GM19035 (cell line): ENCODE data around the gene PLA2G4E.

ENCODE experiments used
- ATAC-seq: cut with Tn5 transposase; IDR thresholded peaks from one replicate; pipeline ENCODE4 v1.9.1; 2021; ENCODE audit not compliant: unreplicated experiment

PLA2G4E gene

DNA sequence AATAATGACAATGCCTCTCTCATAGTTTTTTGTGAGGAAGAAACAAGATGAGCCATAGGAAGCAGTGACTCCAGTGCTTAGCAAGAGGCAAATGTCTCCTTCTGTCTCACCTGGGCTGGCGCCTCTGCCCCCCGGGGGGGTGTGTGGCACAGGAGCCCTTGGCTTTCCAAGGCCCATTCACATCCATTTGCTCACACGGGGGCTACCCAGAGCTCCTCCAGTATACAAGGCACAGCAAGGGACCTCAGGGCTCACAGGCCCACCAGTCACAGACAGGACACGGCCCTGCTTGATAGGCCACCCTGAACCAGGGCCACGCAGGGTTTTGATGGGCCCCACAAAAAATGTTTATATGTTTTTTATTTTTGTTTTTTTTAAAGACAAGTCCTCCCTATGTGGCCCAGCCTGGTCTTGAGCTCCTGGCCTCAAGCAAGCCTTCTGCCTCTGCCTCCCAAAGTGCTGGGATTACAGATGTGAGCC is 26.6 kb downstream of the PLA2G4E start:
- no peak for ATAC-seq

DNA sequence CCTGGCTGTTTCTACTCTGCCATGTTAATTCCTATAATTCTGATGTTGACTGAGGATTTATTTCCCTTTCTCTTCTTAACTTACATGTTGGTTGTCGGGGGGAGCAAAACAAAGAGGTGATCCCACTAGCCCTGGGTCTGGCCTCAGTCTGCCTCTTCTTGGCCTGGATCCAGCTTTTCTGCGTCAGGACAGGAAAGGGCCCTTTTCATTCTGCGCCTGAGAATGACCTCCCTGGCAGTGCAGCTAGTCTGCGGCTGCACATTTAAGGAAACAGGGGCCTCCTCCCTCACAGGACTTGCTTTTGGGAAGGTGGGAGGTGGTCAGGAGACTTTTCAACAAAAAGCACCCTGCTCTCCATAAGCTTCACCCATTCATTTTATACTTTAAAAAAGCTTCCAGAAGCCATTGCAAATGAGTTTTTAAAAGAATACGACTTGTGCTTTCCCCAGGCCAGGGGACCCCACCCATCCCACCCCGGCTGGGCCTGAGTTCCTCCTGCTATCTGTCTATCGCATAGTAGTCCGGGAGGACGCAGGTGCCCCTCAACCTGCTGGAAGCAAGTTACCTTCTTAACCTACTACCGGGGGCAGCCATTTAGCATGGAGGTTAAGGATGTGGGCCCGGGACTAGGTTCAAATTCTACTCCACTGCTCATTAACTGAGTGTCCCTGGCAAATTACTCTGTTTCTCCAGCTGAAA is 27.2 kb downstream of the PLA2G4E start:
- ATAC-seq = no peak

DNA sequence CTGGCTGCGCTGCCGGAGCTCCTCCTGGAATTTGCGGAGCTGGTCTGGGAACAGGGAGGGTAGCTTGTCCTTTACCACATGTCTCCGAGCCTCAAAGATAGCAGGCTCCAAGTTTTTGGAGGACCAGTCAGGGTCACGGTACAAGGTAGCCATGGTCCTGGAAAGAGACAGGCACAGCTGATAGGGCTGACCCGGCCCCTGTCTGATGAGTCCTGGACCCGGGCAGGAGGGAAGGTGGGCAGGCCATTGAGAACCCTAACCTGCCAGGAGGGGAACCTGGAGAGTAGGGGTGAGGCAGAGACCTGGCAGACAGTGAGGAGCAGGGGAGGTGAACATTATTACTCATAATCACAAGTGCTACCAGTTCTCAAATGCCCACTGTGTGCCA is 28.0 kb downstream of the PLA2G4E start:
- ATAC-seq = no peak

DNA sequence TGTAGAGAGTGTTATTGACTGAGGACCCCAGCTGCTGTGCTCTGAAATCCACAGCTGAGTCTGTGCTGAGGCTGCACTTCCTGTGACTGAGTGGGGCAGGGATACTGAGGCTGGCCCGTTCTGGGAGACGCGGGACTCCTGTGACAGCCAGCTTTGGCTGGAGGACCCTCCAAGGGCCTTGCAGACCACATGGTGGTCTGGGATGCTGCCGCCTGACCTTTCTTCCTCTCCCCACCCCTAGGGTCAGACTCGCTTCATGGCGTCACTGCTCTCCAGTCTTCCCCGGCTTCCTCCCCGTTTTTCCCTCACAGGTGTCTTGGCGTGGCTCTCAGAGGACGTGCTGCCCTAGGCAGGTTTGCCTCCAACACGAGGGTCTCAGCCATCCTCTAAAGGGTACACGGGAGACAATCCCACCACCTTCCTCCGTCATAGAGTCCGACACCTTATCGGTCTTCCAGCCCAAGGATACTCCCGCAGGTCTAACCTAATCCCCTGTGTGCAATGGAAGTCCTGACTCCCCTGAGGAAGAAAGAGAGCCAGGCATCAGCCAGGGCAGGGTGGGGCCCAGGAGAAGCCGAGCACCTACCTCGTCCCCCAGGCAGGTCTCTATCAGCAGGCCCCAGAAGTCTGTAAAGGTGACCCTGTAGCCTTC is 28.6 kb downstream of the PLA2G4E start:
- no peak for ATAC-seq

DNA sequence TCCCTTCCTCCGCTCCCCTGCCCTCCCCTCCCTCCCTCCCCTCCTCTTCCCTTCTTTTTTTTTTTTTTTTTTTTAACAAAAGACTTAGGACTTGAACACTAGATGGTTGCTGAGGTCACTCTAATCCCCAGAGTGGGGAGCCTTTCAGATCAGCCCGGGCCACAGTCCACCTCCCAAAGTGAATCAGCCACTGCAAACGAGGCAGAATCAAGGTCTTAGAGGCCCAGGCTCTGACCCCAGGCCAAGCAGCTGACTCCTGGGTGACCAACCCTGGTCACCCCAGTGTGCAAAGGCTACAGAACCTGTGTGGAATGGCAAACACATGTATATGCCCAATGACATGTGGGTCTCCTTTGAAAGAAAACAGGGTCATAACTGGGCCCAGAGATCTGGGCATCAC is 30.2 kb downstream of the PLA2G4E start:
- no peak for ATAC-seq

DNA sequence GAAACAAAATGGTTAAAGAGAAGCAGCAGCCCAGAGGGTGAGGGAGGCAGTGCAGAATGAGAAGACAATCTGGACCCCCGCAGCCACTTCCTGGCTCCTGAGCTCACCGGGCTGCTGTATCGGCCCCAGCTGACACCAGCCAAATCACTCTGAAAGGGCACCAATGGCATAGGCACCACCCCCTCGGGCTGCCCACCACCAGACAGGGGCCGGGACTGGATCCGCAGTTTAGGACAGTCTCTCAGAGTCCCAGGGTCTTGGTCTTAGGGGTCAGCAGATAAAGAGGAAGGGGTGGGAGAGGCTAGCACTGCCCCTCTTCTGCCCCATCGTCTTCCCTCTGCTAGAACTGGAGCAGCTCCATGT is 30.6 kb downstream of the PLA2G4E start:
- no peak for ATAC-seq

DNA sequence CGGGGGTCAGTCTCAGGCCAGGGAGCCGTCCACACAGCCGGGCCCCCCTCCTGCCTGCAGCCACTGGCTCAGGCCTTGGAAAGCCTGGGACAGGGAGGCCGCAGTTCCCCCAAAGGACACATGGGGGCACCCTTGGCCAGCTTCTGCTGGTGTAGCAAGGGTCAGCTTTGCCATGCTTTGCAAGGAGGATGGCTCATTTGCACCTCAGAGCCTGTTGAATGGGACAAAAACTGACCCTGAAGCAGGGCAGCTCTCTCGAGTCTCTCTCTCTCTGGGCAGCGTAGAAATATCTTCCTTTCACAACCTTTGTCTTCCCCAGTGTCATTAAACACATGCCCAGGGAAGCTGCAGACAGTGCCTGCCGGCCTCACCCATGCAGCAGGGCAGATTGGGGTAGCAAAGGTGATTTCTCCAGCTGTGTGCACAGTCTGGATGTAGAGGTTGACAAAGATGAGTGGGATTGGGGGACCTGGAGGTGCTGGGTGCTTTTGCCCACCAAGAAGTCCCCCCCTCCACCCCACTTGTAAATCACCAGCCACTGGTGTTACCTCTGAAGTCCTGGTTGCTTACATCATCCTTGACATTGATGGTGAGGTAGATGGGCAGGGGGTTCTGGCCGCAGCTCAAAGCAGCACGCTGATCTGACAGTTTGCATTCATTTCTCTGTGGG is 31.1 kb downstream of the PLA2G4E start:
- ATAC-seq = no peak

DNA sequence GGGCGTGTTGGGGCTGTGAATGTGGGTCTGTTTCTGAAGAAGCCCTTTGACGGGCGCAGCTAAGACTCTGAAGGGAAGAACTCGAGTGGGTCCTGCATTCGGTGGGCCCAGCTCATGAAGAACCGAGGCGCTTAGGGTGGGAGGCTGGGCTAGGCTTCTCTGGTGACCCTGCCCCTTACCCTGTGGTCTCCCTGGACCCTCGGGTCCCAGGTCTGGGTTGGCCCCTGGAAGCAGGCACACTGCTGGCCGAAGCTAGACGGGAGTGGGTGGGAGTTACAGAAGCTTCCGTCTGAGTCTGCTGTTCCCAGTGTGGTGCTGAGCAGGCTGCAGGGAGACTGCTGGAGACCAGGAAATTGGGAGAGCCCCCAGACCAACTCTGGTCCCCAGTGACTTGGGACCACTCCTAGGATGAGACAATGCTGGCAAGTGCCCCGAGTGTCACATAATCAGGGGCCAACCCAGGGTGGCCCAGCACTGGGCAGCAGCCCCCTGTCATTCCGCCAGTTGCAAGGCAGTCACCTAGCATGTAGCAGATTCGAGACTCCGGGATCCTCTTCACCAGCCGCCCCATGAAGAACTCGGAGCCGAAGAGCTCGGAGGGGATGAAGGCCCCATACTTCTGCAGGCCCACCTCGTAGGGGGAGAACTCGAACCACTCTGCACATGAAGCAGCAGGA is 31.8 kb downstream of the PLA2G4E start:
- no peak for ATAC-seq

DNA sequence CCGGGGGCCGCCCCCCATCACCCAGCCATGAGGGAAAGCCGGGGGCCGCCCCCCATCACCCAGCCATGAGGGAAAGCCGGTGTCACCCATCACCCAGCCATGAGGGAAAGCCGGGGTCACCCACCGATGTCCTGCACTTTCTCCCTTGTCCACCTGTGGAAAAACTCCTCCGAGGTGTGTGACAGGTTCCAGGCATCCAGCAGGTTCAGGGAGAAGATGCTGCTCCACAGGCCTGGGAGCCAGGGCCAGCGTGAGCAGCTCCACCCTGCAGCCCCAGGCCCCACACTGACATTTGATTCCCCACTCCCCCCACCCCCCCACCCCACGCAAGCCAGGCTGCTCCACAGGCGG is 32.9 kb downstream of the PLA2G4E start:
- ATAC-seq = no peak

DNA sequence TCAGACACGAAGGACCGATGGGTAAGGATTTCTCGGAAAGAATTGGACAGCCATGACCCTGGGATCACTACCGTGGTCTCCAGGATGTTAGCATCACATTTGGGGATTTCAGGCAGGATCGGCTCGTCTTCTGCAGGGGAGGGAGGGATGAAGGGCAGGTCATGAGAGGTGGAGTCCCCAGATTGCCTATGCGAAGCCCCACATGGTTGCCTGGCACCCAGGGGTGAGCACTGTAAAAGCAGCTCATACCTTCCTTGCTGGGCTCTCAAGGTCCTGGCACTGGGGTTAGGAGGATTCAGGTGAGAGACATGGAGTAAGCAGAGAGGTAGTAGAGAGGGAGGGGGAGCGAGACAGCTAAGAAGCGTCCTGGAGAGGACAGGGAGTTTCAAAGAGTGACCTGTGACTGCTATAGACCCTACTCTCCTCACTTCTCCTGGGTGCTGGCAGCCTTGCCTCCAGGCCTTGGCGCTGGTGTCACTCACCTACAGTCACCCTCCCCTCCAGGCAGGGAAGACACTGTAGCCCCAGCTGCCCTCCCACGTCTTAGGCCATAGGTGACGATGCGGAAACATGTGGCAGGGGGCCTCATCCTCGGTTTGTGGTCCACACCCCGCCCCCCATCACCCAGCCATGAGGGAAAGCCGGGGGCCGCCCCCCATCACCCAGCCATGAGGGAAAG is 33.5 kb downstream of the PLA2G4E start:
- ATAC-seq = no peak

DNA sequence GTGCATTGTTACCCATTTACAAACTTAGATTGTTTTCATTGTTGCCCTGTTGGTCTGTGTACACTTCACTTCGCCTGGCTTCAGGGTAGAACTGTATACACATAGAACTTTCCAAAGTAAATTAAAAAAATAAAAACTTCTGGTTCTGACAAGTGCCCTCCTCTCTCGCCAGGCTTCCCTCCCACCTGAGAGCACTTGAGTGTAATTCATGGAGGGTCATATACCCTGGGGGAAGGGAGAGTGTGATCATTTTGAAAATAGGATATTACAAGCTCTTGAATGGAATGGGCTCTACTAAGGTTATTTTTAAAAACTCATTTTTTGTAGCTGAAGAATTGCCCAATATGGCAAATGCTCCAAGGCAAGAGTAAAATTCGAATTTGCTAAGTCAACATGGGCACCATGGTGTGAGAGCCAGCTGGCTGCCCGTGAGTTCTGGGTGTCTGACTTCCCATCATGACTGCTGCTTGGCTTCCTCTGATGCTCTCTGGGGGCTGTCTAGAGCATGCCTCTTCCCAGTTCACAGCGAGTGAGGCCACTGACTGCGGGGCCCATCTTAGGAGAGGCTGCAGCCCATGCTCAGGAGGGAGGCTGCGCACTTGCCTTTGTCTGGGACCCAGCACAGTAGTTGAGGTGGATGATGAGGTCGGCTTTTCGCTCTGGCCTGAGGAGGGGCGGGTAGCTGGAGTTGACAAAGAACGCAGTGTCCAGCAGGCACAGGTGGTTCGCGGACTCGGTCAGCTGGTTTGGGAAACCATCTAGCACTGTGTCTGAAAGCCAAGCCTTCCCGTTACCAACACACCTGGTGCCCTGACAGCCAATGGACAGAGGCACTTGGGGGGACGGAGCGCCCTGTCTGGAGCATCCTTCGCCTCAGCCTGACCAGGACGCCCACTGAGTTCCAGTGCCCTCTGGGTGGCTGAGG is 35.3 kb downstream of the PLA2G4E start:
- no peak for ATAC-seq

DNA sequence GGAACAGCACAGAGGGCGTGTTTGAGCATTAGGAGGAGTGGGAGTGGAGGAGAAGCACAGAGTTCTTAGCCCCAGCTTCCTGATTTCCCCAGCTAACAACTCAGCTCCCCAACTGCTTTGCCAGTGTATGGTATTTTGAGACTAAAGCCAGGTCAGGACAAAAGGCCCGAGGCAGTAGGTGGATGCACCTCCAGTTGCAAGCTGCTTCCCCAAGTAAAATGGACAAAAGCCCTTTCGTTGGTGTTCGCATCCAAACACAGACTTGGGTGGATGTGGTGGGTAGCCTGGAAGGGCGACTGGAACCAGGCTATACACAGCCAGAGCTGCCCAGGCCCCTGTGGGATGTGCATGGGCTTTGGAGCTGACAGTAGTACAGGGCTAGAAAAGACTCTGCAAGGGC is 36.2 kb downstream of the PLA2G4E start:
- no peak for ATAC-seq

DNA sequence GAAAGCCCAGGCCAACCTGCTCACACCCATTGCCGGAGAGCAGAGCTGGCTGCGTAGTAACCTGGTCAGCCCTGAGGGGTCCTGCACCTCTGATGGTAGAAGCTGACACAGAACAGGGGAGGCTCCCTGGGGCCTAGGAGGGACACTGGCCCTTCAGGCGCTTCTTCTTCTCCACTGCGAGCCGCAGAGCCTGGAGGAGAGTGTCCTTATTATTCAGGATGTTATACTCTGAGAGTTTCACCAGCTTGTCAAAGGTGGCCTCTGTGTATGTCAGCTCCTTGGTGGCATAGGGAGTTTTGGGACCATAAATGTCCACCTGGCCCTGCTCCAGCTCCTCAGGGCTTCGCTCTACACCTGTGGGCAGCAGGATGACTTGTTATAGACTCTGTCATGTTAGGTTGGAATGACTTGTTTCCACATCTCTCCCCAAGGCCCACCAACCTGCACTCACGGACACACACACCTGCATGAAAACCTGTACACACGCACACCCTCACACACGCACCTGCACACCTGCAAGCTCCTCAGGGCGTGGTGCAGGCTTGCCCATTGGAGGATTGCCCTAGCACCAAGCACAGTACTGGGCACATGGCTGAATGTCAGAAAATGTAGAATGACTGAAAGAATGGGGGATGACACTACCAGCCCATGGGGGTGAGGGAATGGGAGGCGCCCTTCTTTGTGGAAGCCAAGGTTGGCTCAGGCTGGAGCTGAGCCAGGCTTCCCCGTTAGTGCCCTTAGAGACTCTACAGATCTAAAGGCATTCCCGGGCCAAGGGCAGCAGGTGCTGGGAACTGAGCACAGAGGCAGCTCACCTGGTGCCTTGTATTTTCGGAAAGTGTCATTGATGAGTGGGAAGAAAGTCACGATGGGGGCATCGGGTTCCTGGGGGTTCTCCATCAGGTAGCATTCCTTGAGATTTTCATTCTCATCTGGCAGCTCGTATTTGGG is 36.9 kb downstream of the PLA2G4E start:
- no peak for ATAC-seq

DNA sequence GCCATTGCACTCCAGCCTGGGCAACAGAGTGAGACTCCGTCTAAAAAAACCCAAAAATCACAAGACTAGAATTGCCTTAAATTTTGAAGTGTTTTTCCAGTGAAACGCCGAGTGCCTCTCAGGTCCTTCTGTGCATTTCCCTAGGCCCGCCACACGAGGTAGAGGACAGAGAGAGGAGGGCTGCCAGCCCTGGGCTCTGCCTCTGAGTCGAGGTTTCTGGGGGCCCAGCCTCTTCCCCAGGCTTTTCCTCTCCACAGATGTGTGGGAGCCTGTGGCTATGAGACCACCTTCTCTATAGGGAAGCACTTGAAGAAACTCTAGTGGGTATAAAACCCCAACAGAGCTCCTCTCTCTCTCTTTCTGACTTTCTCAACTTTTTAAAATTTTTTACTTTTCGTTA is 37.6 kb downstream of the PLA2G4E start:
- no peak for ATAC-seq

DNA sequence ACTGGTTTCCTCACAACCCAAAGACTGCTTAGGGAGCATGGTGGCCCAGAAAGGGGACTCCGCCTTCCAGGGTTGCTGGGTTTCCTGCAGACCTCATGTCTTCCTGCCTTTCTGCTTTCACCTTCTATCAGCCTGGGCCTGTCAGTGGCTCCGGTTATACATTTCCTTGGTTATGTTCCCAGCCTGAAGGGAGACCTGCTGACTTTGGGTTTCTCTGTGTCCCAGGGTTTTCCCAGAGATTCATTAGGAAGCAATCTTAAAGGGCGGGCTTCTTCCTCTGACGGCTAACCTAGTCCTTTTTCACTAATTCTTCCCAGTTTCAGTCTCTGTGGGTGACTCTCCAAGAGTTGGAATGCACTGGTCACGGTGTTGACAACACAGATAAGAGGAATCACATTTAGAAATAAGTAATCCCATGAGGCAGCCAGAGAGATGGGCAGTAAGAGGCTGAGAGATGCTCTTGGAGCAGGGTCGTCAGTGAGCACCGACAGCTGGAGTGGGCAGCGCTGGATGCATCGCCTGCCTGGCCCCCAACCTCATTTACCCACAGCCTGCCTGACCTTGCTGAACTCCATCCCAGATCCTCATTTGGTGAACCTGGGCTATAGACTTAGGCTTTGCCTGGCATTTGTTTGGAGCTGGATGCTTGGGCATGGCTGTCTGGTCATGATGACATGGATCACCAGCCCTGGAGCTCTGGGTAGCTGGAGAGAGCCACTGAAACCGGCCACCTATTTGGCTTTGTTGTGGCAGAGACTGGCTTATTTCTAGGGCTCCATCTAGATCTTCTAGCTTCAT is 38.5 kb downstream of the PLA2G4E start:
- no peak for ATAC-seq

DNA sequence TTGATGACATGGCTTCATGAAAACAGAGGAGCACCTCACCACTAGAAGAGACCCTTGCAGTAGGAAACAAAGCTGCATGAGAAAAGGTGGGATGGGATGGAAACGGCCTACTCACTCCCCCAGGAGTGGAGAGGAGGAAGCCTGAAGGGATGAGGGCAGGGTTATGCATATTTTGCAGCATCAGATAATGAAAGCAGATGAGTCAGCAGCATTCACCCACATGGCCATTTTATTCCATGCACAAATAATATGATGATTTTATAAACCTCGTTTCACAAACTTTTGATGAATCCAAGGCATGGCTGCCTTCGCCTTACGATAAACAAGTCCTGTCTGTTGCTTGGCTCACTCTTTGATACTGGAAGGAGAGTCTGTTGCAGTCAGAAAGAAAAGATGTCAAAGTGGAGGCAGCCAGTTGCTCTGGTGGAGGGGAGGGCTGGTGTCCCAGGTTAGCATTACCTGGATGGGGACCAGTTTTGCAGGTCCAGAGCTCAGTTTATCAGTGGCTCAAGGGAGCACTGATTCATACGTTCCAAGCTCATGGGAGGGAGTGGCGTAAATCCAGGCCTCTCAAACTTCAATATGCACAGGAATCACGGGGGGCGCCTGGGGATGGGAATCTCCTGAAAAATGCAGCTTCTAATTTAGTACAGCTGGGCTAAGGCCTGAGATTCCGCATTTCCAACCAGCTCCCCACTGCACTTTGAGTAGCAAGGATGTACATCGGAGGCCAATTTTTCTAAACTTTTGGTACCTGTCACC is 39.3 kb downstream of the PLA2G4E start:
- ATAC-seq = no peak

DNA sequence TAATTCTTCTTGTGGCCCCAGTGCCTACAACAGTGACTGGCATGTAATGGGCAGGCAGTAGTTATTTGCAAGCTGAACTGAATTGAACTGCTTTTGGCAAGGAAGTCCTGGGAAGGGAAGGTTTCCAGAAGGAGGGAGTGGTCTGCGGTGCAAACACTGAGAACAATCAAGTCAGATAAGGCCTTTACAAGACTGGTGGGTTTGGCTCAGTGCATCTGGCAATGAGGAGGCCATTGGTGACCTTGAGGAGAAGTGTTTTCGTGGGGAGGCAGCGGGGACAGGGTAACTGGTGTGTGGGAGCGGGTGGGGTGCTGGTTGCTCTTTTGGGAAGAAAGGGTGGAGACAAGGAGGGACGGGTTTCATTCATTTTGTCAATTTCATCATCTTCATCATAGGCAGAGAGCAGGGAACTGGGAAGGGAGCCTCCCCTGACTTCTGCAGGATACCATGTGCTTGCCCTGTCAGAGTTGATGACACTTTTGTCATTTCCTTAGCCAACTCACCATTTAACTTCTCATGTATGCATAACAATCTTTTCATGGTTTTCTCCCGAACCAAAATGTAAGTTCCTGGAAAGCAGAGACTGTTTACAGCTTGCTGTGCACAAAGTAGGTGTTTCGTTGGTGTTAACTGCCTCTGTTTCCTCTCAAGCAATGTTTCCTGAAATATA is 40.1 kb downstream of the PLA2G4E start:
- ATAC-seq = no peak
